Nasal cavity respiratory epithelium epithelial cell of viscerocranial mucosa (primary cell): ENCODE data around the gene MYO5C. TPM values are rescaled to one million over a fixed set of nuclear protein-coding genes. Genes with fewer than 3 reads are reported as not detected.

Experiments used
- total RNA-seq: library from RNA; depleted of rRNA; stranded (reverse); fragments of >200 nt; gene quantifications from 2 replicates; pipeline ENCODE4 v1.2.3, GENCODE V29; 2014

MYO5C gene, protein sequence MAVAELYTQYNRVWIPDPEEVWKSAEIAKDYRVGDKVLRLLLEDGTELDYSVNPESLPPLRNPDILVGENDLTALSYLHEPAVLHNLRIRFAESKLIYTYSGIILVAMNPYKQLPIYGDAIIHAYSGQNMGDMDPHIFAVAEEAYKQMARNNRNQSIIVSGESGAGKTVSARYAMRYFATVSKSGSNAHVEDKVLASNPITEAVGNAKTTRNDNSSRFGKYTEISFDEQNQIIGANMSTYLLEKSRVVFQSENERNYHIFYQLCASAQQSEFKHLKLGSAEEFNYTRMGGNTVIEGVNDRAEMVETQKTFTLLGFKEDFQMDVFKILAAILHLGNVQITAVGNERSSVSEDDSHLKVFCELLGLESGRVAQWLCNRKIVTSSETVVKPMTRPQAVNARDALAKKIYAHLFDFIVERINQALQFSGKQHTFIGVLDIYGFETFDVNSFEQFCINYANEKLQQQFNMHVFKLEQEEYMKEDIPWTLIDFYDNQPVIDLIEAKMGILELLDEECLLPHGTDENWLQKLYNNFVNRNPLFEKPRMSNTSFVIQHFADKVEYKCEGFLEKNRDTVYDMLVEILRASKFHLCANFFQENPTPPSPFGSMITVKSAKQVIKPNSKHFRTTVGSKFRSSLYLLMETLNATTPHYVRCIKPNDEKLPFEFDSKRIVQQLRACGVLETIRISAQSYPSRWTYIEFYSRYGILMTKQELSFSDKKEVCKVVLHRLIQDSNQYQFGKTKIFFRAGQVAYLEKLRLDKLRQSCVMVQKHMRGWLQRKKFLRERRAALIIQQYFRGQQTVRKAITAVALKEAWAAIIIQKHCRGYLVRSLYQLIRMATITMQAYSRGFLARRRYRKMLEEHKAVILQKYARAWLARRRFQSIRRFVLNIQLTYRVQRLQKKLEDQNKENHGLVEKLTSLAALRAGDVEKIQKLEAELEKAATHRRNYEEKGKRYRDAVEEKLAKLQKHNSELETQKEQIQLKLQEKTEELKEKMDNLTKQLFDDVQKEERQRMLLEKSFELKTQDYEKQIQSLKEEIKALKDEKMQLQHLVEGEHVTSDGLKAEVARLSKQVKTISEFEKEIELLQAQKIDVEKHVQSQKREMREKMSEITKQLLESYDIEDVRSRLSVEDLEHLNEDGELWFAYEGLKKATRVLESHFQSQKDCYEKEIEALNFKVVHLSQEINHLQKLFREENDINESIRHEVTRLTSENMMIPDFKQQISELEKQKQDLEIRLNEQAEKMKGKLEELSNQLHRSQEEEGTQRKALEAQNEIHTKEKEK (N-terminal part only)
- total RNA-seq = 10.6 and 14.3 TPM in 2 replicates

DNA sequence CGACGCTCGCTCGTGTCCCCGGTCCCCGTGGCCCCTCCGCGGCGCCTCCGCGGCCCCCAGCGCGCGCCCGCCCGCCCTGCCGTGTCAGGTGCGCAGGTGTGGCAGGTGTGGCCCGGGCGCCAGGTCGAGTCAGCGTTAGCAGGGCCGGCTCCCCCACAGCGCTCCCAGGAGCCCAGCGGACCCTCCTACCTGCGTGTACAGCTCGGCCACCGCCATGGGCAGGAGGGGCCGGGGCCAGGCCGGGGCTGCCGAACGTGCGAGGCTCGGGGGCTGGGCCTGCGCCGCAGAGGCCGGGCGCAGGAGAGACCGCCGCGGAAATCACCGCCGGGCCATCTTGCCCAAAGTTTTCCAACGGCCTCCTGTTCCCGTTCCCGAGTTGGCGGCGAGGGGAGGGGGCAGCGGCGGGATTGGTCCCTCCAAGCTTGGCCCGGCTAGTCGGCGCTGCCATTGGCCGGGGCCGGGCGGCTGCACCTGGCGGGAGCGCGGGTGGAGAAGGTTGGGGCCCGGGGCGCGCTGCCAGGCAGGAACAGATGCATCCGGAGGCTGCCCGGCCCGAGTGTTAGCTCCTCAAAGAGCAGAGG, at the start of gene MYO5C:
Gene MYO5C, minus strand, starts transcription at position 384 of the 581 bp plus-strand sequence. Its CDS starts 168 bp downstream, at position 216.

DNA sequence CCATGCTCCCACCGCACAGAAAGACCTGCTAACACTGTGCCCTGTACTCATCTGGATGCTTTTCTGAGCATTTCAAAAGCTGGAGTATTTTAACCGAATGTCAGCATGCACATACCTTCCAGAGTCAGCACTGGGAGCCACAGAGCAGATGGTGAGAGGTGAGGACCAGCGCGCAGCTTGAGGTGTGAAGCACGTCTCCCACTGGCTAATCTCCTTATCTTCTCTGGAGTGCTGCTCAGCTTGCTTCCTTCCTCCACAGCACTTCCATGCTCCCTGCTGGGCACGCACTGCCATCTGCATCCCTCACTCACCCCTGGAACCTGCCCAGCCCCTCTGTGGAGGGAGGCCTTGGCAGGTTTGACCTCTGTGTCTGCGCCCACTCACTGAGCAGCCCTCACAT, 104.4 kb downstream of the MYO5C start, which contains the start of gene GNB5:
Gene GNB5, minus strand, starts transcription at position 186 of the 400 bp plus-strand sequence. CDS start 6,716 bp downstream, outside the sequence.

Other genes starting within 250 kb of the MYO5C start
- gene BCL2L10, start 183.0 kb downstream of the MYO5C start, total RNA-seq = 1.7 TPM in 2 replicates
- 51.6 and 75.6 TPM in 2 replicates for gene GNB5, start 104.4 kb downstream of the MYO5C start, total RNA-seq
- 56.9 and 60.5 TPM in 2 replicates for gene MYO5A, start 233.1 kb upstream of the MYO5C start, total RNA-seq